HEK293T (cell line): ENCODE measurements around the gene CYP26B1.

Experiments used
- FOXM1 ChIP-seq: fragments of 450-650 bp; IDR thresholded peaks from 2 replicates; pipeline ENCODE4 v1.6.1; 2017; ENCODE audit warnings: mild to moderate bottlenecking, borderline replicate concordance
- PKNOX1 ChIP-seq: fragments of 450-650 bp; IDR thresholded peaks from 2 replicates; pipeline ENCODE4 v1.6.1; 2016
- SP1 ChIP-seq: fragments of 450-650 bp; IDR thresholded peaks from 2 replicates; pipeline ENCODE4 v1.6.1; 2017

GRCh38 chr2:72116081-72116533, 31.6 kb downstream of the CYP26B1 start:
- no peak for TF ChIP-seq SP1
- no peak for TF ChIP-seq PKNOX1
- TF ChIP-seq FOXM1, result no peak
